Endometrial microvascular endothelial cells (primary cell): Measurements from ENCODE around the gene SLC5A8. TPM values are rescaled to one million over a fixed set of nuclear protein-coding genes. Genes with fewer than 3 reads are reported as not detected.
"Not testable (repeated sequence)": the region's sequence is repeated elsewhere in the genome, so short reads cannot be mapped to it uniquely, and the experiment has no call there.

ENCODE experiments used
- in situ Hi-C: cut with HindIII; loops from 2 replicates; pipeline ENCODE4 v1.10.0; 2017; ENCODE audit warnings: low sequenced_read_pairs, low pct_unique_long_range_greater_than_20kb; ENCODE audit errors: inconsistent ontology term
- total RNA-seq: library from RNA; depleted of rRNA; stranded (reverse); fragments of >200 nt; gene quantifications from one replicate; pipeline ENCODE4 v1.2.3, GENCODE V29; 2015; ENCODE audit errors: inconsistent ontology term

SLC5A8 gene
- total RNA-seq, 1 donor from 2014 or later = not detected

DNA sequence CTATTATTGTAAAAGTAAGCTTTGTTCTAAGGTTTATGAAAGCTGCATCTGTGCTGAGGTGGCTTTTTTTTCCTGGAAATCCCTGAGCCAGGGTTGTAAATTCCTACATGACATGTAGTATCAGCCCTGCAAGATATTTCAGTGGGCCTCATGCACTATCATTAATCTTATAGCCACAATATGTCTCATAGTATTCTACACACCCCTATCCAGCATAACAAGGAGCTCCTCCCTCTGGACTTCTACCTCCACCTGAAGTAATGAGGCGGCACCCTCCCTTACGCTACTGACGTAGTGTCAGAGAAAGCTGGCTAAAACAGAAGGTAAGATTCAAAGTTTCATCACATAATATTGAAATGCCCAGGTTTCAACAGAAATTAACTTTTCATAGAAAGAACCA, 35.5 kb downstream of the SLC5A8 start:
- in situ Hi-C loops = no loop called here

DNA sequence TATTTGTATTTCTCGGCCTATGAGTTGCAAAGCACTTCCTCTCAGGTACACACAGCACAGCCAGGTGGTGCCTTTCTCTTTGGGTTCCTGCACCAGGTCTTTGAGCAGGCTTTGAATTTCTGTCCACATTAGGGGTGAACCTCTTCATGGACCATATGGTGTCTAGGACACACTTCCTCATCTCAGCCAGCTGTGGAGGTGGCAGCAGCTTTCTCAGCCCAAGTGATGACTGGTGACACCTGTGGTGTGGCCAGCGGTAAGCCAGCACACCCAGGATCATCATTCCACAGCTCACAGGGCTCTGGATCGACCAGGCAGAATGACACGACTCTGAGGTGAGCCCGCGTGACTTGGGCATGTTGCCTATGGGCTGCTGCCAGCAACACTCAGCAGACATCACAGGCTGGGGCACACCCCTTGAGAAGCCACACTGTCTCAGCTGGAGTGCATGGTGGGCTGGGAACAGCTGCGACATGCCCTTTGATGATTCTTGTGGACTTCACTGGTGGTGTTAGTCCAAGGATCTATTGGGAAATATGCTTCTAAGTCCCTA, 36.8 kb downstream of the SLC5A8 start:
- in situ Hi-C loops = no loop called here

DNA sequence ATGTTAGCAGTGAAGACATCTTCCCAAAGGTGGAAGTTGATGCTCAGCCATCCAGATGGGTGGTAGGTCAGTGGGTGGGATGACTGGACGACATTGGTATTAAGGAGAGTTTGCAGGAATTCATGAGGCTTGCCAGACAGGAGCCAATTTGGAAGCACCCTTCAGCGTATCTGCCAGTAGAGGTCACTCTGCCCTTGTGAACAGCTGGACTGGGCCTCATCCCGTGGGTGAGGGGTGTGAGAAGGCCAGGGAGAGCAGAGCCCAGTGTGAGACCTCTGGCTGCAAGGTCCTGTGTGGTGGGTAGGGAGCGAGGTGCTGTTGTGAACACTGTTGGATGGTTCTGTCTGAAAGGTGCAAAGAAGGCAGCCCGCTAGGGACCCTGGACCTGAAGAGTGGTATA, 37.7 kb downstream of the SLC5A8 start:
- in situ Hi-C loops = no loop called here

DNA sequence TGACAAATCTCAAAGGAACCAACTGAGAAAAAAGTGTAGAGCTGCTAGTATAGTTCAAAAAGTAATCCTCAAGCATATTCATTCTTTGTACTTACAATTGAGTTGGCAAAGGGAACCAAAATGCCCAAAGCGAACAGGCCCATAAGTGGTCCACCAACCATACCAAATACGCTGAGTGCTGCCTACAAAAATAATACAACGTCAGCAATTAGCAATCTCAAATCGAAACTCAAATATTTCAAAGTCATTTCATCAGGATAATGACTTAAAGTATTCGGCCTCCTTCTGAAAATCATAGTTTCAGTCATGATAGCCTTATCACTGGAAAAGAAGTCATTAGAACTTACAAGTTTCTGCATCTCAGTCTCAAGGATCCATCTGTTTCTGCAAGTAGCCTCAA, 42.0 kb downstream of the SLC5A8 start:
- in situ Hi-C loops = no loop called here

DNA sequence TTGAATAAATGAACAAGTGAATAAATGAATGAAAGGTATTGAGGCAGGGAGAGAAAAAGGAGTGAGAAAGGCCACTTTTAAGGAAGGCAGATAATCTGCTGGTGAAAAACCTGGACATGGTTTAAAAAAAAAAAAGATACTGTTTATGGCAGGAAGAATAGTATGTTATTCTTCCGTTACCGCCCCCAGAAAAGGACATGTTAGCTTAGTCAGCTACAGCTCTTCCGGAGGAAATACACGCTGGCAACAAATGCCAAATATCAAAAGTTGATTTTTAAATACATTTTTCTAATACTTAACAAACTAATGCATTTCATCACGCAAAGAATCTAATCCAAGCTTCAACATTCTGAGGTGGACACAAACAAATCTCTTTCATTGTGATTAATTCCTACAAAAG, 43.2 kb downstream of the SLC5A8 start:
- in situ Hi-C loops = no loop called here

DNA sequence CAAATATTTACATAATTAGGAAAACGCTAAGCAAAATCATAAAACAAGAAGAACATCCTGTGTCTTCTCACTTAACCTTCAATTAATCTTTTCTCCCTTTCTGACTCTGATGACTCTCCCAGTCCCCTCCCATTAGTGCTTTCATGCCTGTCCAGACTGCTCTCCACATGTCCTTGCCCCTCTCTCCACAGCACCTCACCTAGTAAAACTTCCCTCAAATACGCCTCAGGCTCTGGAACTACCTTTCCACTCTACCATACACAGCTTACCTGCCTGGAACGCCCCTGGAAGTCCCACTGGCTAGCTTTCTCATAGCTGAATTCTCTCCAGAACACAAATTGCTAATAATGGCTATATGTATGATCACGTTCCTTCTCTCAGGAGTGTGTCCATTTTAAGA, 44.7 kb downstream of the SLC5A8 start:
- in situ Hi-C loops = no loop called here

DNA sequence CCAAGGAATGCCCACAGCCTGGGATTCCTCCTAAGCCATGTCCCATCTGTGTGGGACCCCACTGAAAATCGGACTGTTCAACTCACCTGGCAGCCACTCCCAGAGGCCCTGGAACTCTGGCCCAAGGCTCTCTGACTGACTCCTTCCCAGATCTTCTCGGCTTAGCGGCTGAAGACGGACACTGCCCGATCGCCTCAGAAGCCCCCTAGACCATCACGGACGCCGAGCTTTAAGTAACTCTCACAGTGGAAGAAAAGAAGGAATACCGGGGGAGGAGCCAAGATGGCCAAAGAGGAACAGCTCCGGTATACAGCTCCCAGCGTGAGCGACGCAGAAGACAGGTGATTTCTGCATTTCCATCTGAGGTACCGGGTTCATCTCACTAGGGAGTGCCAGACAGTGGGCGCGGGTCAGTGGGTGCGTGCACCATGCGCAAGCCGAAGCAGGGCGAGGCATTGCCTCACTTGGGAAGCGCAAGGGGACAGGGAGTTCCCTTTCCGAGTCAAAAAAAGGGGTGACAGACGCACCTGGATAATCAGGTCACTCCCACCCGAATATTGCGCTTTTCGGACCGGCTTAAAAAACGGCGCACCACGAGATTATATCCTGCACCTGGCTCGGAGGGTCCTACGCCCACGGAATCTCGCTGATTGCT, 64.1 kb downstream of the SLC5A8 start:
- in situ Hi-C loops = not testable (repeated sequence)

DNA sequence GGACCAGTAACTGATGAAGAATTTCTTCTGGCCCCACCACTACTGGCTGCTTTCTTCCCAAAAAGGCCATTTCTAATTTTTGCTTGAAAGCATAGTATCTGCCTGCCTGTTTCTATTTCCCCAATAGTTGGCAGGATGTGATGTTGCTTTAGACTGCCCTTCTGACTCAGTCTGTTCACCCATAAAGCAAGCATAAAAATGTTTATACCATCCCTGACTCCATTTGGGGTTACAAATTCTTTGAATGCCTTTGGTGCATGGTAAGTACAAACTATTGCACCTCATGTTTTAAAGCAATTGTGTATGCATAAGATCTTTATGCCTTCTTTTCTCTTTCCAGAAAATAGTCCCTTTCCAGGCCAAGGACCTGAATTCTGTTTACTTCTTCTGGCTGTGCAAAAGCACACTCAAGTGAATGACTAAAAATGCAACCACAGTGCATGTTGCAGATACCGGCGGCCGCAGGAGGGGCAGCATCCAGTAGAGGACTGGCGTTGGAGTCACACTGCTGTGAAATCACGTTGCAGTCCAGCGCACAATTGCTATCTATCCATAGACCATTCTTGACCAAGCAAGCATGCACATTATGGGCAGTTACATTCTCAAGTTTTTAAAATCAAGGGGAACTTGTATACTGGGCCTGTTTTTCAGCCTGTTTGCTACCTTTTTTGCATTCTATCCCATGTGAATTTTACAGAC, 82.4 kb downstream of the SLC5A8 start:
- in situ Hi-C loops = no loop called here

DNA sequence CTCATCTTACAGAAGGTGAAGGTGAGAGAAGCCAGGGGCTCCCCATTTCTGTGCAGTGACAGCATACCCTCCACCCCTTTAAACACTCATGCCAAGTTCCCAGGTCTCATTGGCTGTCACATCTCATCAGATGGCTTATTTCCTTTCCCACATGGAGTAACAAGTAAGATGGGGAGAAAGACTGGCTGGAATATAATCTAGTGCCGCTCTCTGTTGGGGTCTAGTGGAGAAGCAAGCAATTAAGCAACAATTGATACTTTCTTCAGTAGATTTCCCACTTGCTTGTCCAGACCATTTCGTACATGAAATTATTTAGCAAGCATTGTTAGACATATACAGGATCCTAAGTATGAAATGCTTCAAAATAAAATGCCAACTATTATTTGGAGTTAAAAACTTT, 92.2 kb downstream of the SLC5A8 start:
- in situ Hi-C loops = no loop called here

DNA sequence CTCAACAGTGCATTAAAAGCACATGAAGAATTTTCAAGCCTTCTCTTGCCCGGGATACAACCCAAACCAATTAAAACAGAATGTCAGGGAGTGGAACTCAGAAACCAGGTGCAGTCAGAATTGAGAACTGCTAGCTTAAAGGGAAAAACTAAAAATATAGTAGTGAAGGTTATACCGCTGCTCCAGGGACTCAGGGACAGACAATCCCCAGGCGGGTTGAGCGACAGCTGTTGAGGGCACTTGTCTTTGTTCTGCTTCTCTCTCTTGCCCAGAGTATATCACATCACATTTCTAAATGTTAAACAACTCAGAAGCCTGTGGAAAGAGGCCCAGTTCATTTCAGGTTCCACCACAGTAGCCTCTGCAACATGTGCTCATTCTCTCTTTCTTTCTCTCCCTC, 93.1 kb downstream of the SLC5A8 start:
- in situ Hi-C loops = no loop called here

DNA sequence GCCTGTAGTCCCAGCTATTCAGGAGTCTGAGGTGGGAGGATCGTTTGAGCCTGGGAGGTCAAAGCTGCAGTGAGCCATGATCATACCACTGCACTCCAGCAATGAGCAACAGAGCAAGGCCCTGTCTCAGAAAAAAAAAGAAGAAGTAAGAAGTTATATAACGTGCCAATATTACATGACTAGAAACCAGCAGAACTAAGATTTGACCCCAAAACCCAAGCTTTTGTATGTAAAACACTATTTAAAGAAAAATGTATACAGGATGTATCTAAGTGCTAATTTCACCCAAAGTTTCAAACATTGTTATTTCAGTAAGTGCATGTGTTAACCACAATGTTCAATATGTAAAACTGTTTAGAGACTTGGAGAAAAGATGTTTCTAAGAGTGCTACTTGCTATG, 94.7 kb downstream of the SLC5A8 start:
- in situ Hi-C loops = no loop called here

DNA sequence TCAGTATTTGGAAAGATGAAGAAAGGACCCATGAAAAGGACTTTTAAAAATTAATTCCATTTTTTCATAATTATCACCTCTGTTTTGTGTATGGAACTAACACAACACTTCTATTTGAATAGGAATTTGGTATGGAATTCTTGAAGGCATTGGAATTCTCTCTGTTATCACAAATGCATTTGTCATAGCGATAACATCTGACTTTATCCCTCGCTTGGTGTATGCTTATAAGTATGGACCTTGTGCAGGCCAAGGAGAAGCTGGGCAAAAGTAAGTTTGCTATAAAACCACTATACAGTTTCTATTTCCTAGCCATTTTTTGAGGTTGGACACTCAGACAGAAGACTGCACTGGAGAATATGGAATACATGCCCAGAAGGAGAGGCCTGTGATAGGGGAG, 98.6 kb downstream of the SLC5A8 start:
- in situ Hi-C loops = no loop called here

DNA sequence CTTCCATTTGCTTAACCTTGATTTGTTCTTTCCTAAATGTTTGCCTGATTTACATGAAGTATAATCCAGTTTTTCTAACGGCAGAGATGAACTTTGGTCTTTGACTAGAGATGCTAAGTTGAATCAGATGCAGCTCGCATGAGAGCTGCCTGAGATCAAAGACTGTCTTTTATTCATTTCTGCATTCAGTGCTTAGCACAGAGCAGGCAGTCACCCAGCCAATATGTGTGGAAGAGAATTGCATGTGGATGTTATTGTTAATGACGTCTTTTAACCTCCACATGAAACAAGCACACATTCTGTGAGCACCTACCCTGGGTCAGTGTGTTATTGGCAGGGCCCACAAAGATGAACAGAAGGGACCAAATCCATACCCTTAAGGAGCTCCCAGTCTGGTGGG, 99.2 kb downstream of the SLC5A8 start:
- in situ Hi-C loops = no loop called here

DNA sequence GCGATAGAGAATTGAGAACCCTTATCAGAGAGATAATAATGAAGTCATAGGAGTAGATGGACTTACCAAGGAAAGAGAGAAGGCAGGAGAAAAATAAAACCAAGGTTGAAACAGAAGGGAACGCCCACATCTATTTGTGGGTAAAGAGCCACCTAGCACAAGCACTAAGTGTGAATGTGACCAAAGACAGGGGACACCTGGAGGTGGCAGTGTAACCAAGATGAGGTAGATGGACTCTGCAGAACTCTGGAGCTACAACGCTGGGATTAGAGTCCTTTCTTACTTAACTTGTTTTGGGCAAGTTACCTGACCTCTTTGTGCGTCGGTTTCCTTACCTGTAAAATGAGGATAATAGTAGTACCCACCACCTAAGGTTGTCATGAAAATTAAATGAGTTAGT, 101.9 kb downstream of the SLC5A8 start:
- in situ Hi-C loops = no loop called here

DNA sequence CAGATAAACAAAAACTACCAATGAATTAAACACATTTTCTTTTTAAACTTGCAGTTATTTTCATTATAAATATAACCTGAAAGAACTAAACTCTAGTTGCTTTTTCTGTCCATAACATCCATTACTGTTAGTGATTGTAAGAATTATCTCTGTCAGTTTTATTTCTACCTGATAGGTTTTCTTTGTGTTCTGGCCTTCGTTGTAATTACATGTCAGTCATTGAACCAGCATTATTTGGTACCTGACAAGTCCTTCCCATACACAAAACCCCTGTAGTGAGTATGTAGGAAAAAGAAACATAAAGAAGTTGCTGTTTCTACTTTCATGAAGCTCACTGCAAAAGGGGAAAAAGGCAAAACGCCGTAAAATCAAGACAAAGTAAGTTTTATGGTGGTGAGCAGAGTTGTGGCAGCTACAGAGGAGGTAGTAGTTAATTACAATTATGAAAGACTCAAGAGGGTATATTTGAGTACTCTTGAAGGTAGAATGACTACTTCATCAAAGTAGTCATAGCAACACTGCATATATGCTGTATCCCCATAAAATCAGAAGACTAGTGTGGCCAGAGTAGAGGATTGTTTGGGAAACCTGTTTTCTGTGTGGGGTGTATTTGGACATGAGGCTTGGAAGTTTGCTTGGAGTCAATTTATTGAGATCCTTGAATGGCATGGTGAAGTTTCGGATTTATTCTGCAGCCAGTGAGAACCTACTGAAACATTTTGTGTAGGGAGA, 102.8 kb downstream of the SLC5A8 start:
- in situ Hi-C loops = no loop called here

Other genes starting within 250 kb of the SLC5A8 start
- gene UTP20, start 69.9 kb upstream of the SLC5A8 start, total RNA-seq = 26.2 TPM
- 45.7 TPM for gene ARL1, start 197.5 kb upstream of the SLC5A8 start, total RNA-seq